BE2C (cell line): ENCODE measurements around the gene ZDHHC12.

Experiments
- DNase-seq: peaks from one replicate; pipeline ENCODE4 v3.0.0-alpha.2; 2020
- H3K27me3 ChIP-seq: fragments of 250-450 bp; sonication (Bioruptor Pico); 2 replicates; pipeline ENCODE4 v1.5.1; 2020; ENCODE audit warnings: mild to moderate bottlenecking
- H3K36me3 ChIP-seq: fragments of 250-450 bp; sonication (Bioruptor Pico); 2 replicates; pipeline ENCODE4 v1.5.1; 2020; ENCODE audit warnings: mild to moderate bottlenecking
- H3K4me1 ChIP-seq: fragments of 250-450 bp; sonication (Bioruptor Pico); 2 replicates; pipeline ENCODE4 v1.5.1; 2020
- H3K4me3 ChIP-seq: 2 replicates; pipeline ENCODE4 v1.5.1; 2011; ENCODE audit warnings: low read depth, low read length
- H3K9me3 ChIP-seq: fragments of 250-450 bp; sonication (Bioruptor Pico); 2 replicates; pipeline ENCODE4 v1.5.1; 2020
- TF ChIP-seq, protein P1 (sequence below): IDR thresholded peaks from 2 replicates; pipeline ENCODE4 v1.5.1; 2012; ENCODE audit warnings: mild to moderate bottlenecking, low read depth, low read length

Gene ZDHHC12

GRCh38 chr9:128732576-128732975 lies 8.6 kb upstream of the ZDHHC12 start:
- TF ChIP-seq, protein P1, sequence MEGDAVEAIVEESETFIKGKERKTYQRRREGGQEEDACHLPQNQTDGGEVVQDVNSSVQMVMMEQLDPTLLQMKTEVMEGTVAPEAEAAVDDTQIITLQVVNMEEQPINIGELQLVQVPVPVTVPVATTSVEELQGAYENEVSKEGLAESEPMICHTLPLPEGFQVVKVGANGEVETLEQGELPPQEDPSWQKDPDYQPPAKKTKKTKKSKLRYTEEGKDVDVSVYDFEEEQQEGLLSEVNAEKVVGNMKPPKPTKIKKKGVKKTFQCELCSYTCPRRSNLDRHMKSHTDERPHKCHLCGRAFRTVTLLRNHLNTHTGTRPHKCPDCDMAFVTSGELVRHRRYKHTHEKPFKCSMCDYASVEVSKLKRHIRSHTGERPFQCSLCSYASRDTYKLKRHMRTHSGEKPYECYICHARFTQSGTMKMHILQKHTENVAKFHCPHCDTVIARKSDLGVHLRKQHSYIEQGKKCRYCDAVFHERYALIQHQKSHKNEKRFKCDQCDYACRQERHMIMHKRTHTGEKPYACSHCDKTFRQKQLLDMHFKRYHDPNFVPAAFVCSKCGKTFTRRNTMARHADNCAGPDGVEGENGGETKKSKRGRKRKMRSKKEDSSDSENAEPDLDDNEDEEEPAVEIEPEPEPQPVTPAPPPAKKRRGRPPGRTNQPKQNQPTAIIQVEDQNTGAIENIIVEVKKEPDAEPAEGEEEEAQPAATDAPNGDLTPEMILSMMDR: no peak
- no peaks in the 10 kb centered on the region for H3K9me3 ChIP-seq
- no peaks in the 10 kb centered on the region for H3K27me3 ChIP-seq
- H3K36me3 ChIP-seq: no peaks in the 10 kb centered on the region
- peaks cover 6% of the 10 kb centered on the region for H3K4me1 ChIP-seq
- H3K4me3 ChIP-seq: no peak overlapping the region
- DNase-seq: no peak

DNA sequence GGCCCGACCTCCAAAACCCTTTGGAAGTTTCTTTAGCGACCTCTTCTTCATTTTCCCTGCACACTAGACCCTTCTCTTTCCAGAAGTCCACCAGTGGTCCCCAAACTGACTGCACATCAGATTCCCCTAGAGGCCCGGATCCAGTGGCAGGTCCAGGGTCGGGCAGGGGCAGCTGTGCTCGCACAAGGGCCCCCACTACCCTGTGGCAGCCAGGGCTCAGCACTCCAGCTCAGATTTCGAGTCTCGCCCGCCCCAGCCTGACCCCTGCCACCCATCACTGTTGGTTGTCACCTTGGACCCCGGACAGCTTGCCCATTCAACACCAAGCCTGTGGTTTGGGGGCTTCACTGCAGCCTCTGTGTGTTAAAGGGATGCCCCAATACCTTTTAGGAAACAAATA lies 7.8 kb upstream of the ZDHHC12 start:
- no peak overlapping the region for H3K4me3 ChIP-seq
- no peaks in the 10 kb centered on the region for H3K36me3 ChIP-seq
- DNase-seq: no peak
- TF ChIP-seq, protein P1: no peak
- H3K9me3 ChIP-seq: no peaks in the 10 kb centered on the region
- no peaks in the 10 kb centered on the region for H3K27me3 ChIP-seq
- H3K4me1 ChIP-seq: peaks cover 6% of the 10 kb centered on the region

DNA sequence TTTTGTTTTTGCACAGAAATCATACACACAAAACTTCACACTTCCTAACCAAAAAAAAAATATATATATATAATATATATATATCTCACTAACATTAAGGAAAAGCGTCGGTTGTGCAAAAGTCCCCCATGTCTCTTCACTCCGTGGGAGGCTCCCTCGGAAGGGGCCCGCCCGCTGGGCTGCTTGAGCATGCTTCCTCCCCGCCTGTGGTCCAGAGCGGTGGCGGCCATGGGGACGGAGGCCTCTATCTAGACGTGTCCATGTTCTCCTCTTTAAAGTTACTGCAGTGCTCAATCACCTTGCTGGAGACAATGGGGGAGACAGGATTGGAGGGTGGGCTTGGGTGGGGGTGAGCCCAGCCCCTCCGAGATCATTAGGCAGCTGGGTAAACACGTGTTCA lies 7.2 kb upstream of the ZDHHC12 start:
- Histone ChIP-seq H3K9me3 (no peaks in the 10 kb centered on the region), H3K4me3 (no peak overlapping the region), H3K36me3 (no peaks in the 10 kb centered on the region), H3K27me3 (no peaks in the 10 kb centered on the region), H3K4me1 (peaks cover 6% of the 10 kb centered on the region)
- no peak for DNase-seq
- TF ChIP-seq, protein P1: no peak

GRCh38 chr9:128729766-128730517 lies 6.0 kb upstream of the ZDHHC12 start:
- H3K4me1 ChIP-seq: peaks cover under 1% of the 10 kb centered on the region; the same call in 1 of the 2 replicates
- TF ChIP-seq, protein P1: no peak
- H3K4me3 ChIP-seq: no peak overlapping the region
- H3K36me3 ChIP-seq: no peaks in the 10 kb centered on the region
- no peaks in the 10 kb centered on the region for H3K27me3 ChIP-seq
- no peaks in the 10 kb centered on the region for H3K9me3 ChIP-seq
- DNase-seq: no peak

DNA sequence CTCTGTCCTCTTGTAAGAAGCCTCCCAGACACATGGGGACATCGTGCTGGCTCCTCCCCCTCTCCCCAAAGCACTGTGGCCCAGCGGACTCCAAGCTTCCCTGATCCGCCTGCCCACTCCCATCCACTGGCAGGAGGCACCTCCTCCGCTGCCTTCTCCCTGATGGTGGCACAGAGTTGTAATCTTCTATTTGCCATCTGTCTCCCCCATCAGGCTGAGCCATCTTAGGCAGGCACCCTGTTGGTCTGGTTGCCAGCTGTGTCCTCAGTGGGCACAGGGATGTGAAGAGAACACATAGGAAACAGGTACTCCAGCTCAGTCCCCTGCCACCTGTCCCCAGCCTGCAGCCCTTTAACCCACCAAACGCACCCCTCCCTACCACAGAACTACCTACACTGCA lies 5.4 kb upstream of the ZDHHC12 start:
- Histone ChIP-seq H3K4me3 (no peak overlapping the region), H3K9me3 (no peaks in the 10 kb centered on the region), H3K4me1 (no peaks in the 10 kb centered on the region), H3K36me3 (no peaks in the 10 kb centered on the region), H3K27me3 (no peaks in the 10 kb centered on the region)
- DNase-seq: no peak
- TF ChIP-seq, protein P1: no peak

DNA sequence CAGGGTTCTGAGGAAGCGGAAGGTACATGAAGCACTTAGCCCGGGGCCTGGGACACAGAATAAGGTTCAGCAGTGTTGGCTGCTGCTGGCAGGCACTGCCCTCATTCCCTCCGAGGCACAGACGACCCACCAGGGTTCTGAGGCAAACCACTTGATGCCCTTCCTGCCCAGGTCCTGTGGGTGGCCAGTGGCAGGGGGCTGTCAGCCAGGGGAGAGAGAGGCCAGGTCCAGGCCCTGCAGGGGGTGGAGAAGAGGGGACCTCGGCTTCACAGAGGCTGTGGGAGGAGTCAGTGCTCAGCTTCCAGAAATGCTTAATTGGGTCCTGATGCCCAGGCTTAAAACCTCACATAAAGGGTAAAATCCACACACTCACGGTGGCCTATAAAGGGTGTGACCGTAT lies 4.4 kb upstream of the ZDHHC12 start:
- no peaks in the 10 kb centered on the region for H3K27me3 ChIP-seq
- no peaks in the 10 kb centered on the region for H3K36me3 ChIP-seq
- TF ChIP-seq, protein P1: no peak
- no peak for DNase-seq
- H3K4me1 ChIP-seq: no peaks in the 10 kb centered on the region
- no peaks in the 10 kb centered on the region for H3K9me3 ChIP-seq
- no peak overlapping the region for H3K4me3 ChIP-seq
